Thymus (tissue), 11 donors: Measurements from ENCODE around the gene EXOC6B. TPM values are rescaled to one million over a fixed set of nuclear protein-coding genes. Genes with fewer than 3 reads are reported as not detected.

Experiments used
- DNase-seq, 9 donors: peaks; one replicate each; pipeline ENCODE4 v3.0.0-alpha.2; 2013; ENCODE audit warnings: low spot score in 9 of 9, low read depth in 6 of 9, missing footprints in 1 of 9
- H3K27ac ChIP-seq, 2 donors: one replicate each; pipeline ENCODE4 v1.5.1; 2013; ENCODE audit warnings: control low read depth in 1 of 2, low read depth in 1 of 2, low read length in 1 of 2, mild to moderate bottlenecking in 1 of 2, moderate library complexity in 1 of 2
- H3K27me3 ChIP-seq, 2 donors: one replicate each; pipeline ENCODE4 v1.5.1; 2013; ENCODE audit warnings: low read length in 1 of 2; ENCODE audit not compliant: control insufficient read depth in 2 of 2, insufficient read depth in 1 of 2
- H3K36me3 ChIP-seq, 2 donors: one replicate each; pipeline ENCODE4 v1.5.1; 2013; ENCODE audit warnings: low read length in 1 of 2, mild to moderate bottlenecking in 1 of 2, moderate library complexity in 1 of 2; ENCODE audit not compliant: control insufficient read depth in 2 of 2, insufficient read depth in 2 of 2
- H3K4me1 ChIP-seq, 2 donors: one replicate each; pipeline ENCODE4 v1.5.1; 2013; ENCODE audit warnings: low read length in 2 of 2; ENCODE audit not compliant: control insufficient read depth in 2 of 2, insufficient read depth in 2 of 2
- H3K4me3 ChIP-seq, 2 donors: one replicate each; pipeline ENCODE4 v1.5.1; 2013; ENCODE audit warnings: low read length in 2 of 2, control low read depth in 1 of 2, mild to moderate bottlenecking in 1 of 2
- H3K9me3 ChIP-seq, 2 donors: one replicate each; pipeline ENCODE4 v1.5.1; 2013; ENCODE audit warnings: low read length in 1 of 2, mild to moderate bottlenecking in 1 of 2; ENCODE audit not compliant: control insufficient read depth in 2 of 2, insufficient read depth in 1 of 2
- WGBS: extraction: QIAGEN DNeasy Blood & Tissue Kit; methylation state at CpG from one replicate; pipeline ENCODE4 v1.1.7; 2013; 5-methylcytosine and 5-hydroxymethylcytosine counted together
- polyA plus RNA-seq: library from polyadenylated mRNA; stranded (reverse); fragments of 200-250 nt; gene quantifications from one replicate; pipeline ENCODE4 v1.2.3, GENCODE V29; 2013
- total RNA-seq: library from RNA; stranded (reverse); fragments of 120-200 nt; gene quantifications from one replicate; pipeline ENCODE4 v1.2.4, GENCODE V29; 2013
- donor health status: healthy.

Gene EXOC6B
- total and polyA plus RNA-seq, 2 donors = 5.0 to 6.2 TPM

DNA sequence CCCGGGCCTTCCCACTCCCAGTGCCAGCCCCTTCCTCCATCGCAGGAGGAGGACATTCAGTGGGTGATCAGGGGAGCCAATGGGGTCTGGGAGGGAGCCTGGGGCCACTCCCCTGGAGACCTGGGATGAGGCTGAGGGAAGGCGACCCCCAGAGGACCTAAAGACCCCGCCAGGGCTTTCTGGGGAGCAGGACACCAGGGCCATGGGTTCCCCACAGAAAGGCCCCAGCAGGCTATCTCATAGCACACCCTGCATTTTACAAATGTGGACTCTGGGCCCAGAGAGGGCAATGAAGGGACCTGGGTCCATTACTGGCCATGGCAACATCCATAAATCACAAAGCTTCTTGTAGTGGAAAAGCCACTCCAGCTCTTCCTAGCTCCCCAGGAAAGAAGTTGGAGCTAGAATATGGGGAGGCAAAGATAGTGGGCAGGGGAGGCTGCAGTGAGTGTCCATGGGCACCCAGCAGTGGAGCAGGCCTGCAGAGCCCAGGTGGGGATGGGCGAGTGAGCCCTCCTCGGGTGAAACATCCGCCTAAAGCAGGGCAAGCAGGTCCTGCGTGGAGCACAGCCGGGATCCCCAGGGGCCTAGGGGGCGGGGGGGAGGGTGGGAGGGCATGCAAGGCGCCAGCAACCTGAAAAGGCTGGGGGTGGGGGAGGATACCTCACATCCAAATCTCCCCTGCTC lies 692.0 kb downstream of the EXOC6B start:
- Histone ChIP-seq H3K27me3 (peaks cover 0 to 7% of the 10 kb centered on the region in 2 donors), H3K36me3 (no peaks in the 10 kb centered on the region), H3K4me1 (peaks cover 0 to 14% of the 10 kb centered on the region in 2 donors), H3K4me3 (no peak overlapping the region), H3K9me3 (no peaks in the 10 kb centered on the region), H3K27ac (no peak overlapping the region)
- 90% methylated on average over 11 of the region's 11 CpGs for WGBS
- no peak for DNase-seq

- 96% methylated on average over 29 of the region's 29 CpGs for whole genome bisulfite sequencing
- Histone ChIP-seq H3K27ac (no peak overlapping the region), H3K4me3 (no peak overlapping the region), H3K9me3 (no peaks in the 10 kb centered on the region), H3K27me3 (peaks cover 0 to 7% of the 10 kb centered on the region in 2 donors), H3K4me1 (peaks cover 0 to 15% of the 10 kb centered on the region in 2 donors), H3K36me3 (no peaks in the 10 kb centered on the region)
- no peak for DNase-seq
These were observed 692.7 kb downstream of the EXOC6B start for GRCh38 chr2:72132981-72133720.

- WGBS = 94% methylated on average over 37 of the region's 37 CpGs
- Histone ChIP-seq H3K27ac (peak overlapping the region; percentile 5 to 52), H3K27me3 (peaks cover 0 to 5% of the 10 kb centered on the region in 2 donors), H3K36me3 (no peaks in the 10 kb centered on the region), H3K4me1 (peaks cover 0 to 11% of the 10 kb centered on the region in 2 donors), H3K9me3 (no peaks in the 10 kb centered on the region), H3K4me3 (no peak overlapping the region)
- no peak for DNase-seq
These were observed 693.7 kb downstream of the EXOC6B start for GRCh38 chr2:72131916-72132841.

- no peak for DNase-seq
- Histone ChIP-seq H3K4me3 (no peak overlapping the region), H3K36me3 (no peaks in the 10 kb centered on the region), H3K27me3 (peaks cover 0 to 5% of the 10 kb centered on the region in 2 donors), H3K9me3 (no peaks in the 10 kb centered on the region), H3K27ac (peak overlapping the region in 1 of 2 donors; percentile 25), H3K4me1 (peaks cover 0 to 11% of the 10 kb centered on the region in 2 donors)
- 94% methylated on average over 16 of the region's 16 CpGs for WGBS
These were observed 694.4 kb downstream of the EXOC6B start for GRCh38 chr2:72131371-72131891.

GRCh38 chr2:72130659-72131360 lies 695.0 kb downstream of the EXOC6B start:
- Histone ChIP-seq H3K27me3 (peaks cover 0 to 5% of the 10 kb centered on the region in 2 donors), H3K36me3 (no peaks in the 10 kb centered on the region), H3K4me3 (no peak overlapping the region), H3K27ac (peak overlapping the region; percentile 17 to 64), H3K4me1 (peaks cover 0 to 11% of the 10 kb centered on the region in 2 donors), H3K9me3 (no peaks in the 10 kb centered on the region)
- 57% methylated on average over 26 of the region's 26 CpGs for WGBS
- no peak for DNase-seq

GRCh38 chr2:72129681-72130340 lies 696.0 kb downstream of the EXOC6B start:
- Histone ChIP-seq H3K4me3 (no peak overlapping the region), H3K36me3 (no peaks in the 10 kb centered on the region), H3K27ac (peak overlapping the region in 1 of 2 donors; percentile 38), H3K27me3 (peaks cover 0 to 5% of the 10 kb centered on the region in 2 donors), H3K4me1 (peaks cover 0 to 11% of the 10 kb centered on the region in 2 donors), H3K9me3 (no peaks in the 10 kb centered on the region)
- 90% methylated on average over 9 of the region's 9 CpGs for WGBS
- no peak for DNase-seq

DNA sequence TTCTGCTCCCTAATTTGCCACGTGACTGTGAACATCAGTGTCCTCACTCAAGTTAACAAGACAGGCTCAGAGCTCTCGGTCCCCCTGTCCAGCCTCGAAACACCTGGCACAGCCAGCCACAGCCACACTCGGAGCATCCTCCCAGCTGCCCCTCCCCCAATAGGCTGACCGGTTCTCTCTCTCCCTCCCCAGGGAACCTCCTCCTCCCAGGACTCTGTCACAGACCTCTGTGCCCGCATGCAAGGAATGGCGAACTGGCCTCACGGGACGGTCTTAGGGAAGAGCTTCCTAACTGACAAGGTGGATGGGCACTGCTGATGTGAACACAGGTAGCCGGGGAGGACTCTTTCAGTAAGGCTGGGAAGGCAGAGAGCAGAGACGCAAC lies 697.0 kb downstream of the EXOC6B start:
- H3K27me3 ChIP-seq = peaks cover 0 to 5% of the 10 kb centered on the region in 2 donors
- peaks cover 0 to 11% of the 10 kb centered on the region in 2 donors for H3K4me1 ChIP-seq
- no peak for DNase-seq
- 88% methylated on average over 11 of the region's 11 CpGs for WGBS
- H3K4me3 ChIP-seq = no peak overlapping the region
- no peaks in the 10 kb centered on the region for H3K9me3 ChIP-seq
- no peaks in the 10 kb centered on the region for H3K36me3 ChIP-seq
- no peak overlapping the region for H3K27ac ChIP-seq
